Measurements from ENCODE around the gene MRGPRG.
"Not testable (repeated sequence)": the region's sequence is repeated elsewhere in the genome, so short reads cannot be mapped to it uniquely, and the experiment has no call there.

Gene MRGPRG

GRCh38 chr11:3171931-3172560 lies 46.6 kb downstream of the MRGPRG start:
- FAIRE-seq (no peak), DNase-seq (ENCODE audit: insufficient read length, low spot score) (no peak)
- no peak for TF ChIP-seq POLR2A (IDR thresholded peaks at IDR 0.05; ENCODE audit: low read depth, low read length)

GRCh38 chr11:3170756-3171650 lies 47.6 kb downstream of the MRGPRG start:
- DNase-seq (ENCODE audit: insufficient read length, low spot score) (no peak), FAIRE-seq (no peak)
- TF ChIP-seq POLR2A (IDR thresholded peaks at IDR 0.05; ENCODE audit: low read depth, low read length), result no peak

- TF ChIP-seq POLR2A (IDR thresholded peaks at IDR 0.05; ENCODE audit: low read depth, low read length), result no peak
- DNase-seq (ENCODE audit: insufficient read length, low spot score) (no peak), FAIRE-seq (no peak)
These were observed 48.4 kb downstream of the MRGPRG start for GRCh38 chr11:3170044-3170755.

- DNase-seq (ENCODE audit: insufficient read length, low spot score), result peak; percentile 82
- FAIRE-seq, result no peak
- TF ChIP-seq POLR2A (IDR thresholded peaks at IDR 0.05; ENCODE audit: low read depth, low read length), result no peak
These were observed 49.2 kb downstream of the MRGPRG start for GRCh38 chr11:3169255-3170043.

- not testable (repeated sequence) for FAIRE-seq
These were observed 49.8 kb downstream of the MRGPRG start for GRCh38 chr11:3168742-3169254.

More at GRCh38 chr11:3168742-3169254, 49.8 kb downstream of the MRGPRG start:
- not testable (repeated sequence) for DNase-seq (ENCODE audit: insufficient read length, low spot score)
